MCF 10A (cell line): ENCODE results near the gene HSD11B1L. TPM values are rescaled to one million over a fixed set of nuclear protein-coding genes. Genes with fewer than 3 reads are reported as not detected.

Experiments
- BruUV-seq: library from RNA; stranded (reverse); fragments of 400-500 nt; replicated peaks from 2 replicates; lab custom pipeline; 2021; lab: Mats Ljungman, UMichigan
- CTCF ChIA-PET: fragments of 300-600 bp; sonication (Branson Sonifier 250); formaldehyde crosslinking; extraction: SDS; loops from one replicate; lab custom pipeline; 2021; ENCODE audit warnings: antibody characterized with exemption, inconsistent platforms; lab: Yijun Ruan, JAX
- POLR2A ChIA-PET: fragments of 300-600, 350-650 bp; sonication (Branson Sonifier 250); formaldehyde crosslinking; extraction: SDS; loops from one replicate; lab custom pipeline; 2020; ENCODE audit warnings: antibody characterized with exemption, inconsistent platforms; lab: Yijun Ruan, JAX
- DNase-seq: peaks from one replicate; pipeline ENCODE4 v3.0.0-alpha.2; 2018; ENCODE audit not compliant: unreplicated experiment
- H3K27ac Mint-ChIP-seq: one replicate; pipeline ENCODE4 v1.8.0; 2022; ENCODE audit warnings: mild to moderate bottlenecking, low read depth, mixed read lengths; ENCODE audit not compliant: unreplicated experiment
- H3K27me3 Mint-ChIP-seq: one replicate; pipeline ENCODE4 v1.8.0; 2022; ENCODE audit warnings: mixed read lengths; ENCODE audit not compliant: insufficient read depth, unreplicated experiment
- H3K36me3 Mint-ChIP-seq: one replicate; pipeline ENCODE4 v1.8.0; 2022; ENCODE audit warnings: mild to moderate bottlenecking, moderate library complexity, mixed read lengths; ENCODE audit not compliant: insufficient read depth, unreplicated experiment
- H3K4me1 Mint-ChIP-seq: one replicate; pipeline ENCODE4 v1.8.0; 2022; ENCODE audit warnings: mixed read lengths; ENCODE audit not compliant: insufficient read depth, unreplicated experiment
- H3K4me3 Mint-ChIP-seq: one replicate; pipeline ENCODE4 v1.8.0; 2022; ENCODE audit warnings: mild to moderate bottlenecking, moderate library complexity, mixed read lengths; ENCODE audit not compliant: unreplicated experiment
- H3K9me3 Mint-ChIP-seq: one replicate; pipeline ENCODE4 v1.8.0; 2022; ENCODE audit warnings: mixed read lengths; ENCODE audit not compliant: unreplicated experiment
- intact Hi-C: fragments of 100-400 bp; cut with micrococcal nuclease; formaldehyde crosslinking; loops from 2 replicates; pipeline ENCODE4 v1.14.1; 2022
- total RNA-seq: library from RNA; stranded (reverse); gene quantifications from 2 replicates; pipeline ENCODE4 v1.2.3, GENCODE V29; 2022
- TF ChIP-seq, protein P1 (sequence below): fragments of 200-600 bp; IDR thresholded peaks from one replicate; pipeline ENCODE4 v1.8.0; 2022; ENCODE audit warnings: antibody characterized with exemption, mild to moderate bottlenecking; ENCODE audit not compliant: unreplicated experiment

Gene HSD11B1L
- total RNA-seq, 1 experiment from 2014 or later: 5.5 TPM

DNA sequence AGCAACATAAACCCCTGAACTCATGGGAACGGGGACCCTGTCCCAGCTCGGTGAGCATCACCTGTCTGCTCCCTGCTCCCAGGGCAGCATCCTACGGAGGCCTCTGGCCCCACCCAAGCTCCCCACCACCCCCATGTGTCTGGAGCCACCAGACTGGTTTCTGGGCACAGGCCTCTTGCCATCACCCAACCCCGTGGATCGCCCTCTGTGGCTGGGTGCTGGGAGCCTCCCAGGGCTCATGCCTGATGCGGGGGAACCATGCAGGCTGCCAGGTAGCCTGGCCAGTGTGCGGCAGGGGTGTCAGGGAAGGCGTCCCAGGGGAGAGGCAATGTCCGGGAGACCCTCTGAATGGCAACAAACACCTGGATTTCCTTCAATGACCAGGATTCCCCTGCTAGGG, 3.2 kb upstream of the HSD11B1L start:
- intact Hi-C loops: no loop called here
- H3K36me3 Mint-ChIP-seq: no peaks in the 10 kb centered on the region

DNA sequence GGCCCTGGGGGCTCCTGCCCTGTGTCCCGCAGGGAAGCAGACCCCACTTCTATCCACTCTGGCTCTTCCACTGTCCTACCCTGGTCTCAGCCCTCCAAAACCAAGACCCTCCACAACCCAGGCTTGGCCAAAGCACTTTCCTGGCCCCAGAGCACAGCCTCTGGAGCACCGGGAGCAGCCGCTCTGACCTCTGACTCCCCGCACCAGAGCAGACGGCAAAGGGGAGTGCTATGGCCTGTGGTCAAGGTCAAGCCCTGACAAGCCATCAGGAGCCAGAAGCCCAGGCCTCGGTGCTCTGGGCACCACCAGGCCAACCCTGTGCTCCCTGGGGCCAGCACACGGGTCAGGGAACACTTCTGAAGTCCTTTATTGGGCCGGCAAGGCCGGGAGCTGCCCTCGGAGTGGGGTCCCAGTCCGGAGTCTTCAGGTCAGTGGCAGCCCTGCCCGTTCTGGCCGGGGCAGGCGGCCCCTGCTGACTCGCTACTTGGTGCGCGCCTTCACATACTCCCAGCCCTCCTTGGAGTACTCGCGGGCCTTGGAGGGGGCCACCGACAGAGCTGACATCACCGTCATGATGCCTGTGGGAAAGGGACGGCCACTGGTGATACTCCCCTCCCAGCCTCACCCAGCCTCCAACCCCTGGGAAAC, 2.6 kb upstream of the HSD11B1L start:
- TF ChIP-seq, protein P1, sequence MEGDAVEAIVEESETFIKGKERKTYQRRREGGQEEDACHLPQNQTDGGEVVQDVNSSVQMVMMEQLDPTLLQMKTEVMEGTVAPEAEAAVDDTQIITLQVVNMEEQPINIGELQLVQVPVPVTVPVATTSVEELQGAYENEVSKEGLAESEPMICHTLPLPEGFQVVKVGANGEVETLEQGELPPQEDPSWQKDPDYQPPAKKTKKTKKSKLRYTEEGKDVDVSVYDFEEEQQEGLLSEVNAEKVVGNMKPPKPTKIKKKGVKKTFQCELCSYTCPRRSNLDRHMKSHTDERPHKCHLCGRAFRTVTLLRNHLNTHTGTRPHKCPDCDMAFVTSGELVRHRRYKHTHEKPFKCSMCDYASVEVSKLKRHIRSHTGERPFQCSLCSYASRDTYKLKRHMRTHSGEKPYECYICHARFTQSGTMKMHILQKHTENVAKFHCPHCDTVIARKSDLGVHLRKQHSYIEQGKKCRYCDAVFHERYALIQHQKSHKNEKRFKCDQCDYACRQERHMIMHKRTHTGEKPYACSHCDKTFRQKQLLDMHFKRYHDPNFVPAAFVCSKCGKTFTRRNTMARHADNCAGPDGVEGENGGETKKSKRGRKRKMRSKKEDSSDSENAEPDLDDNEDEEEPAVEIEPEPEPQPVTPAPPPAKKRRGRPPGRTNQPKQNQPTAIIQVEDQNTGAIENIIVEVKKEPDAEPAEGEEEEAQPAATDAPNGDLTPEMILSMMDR: no peak
- no peaks in the 10 kb centered on the region for H3K9me3 Mint-ChIP-seq
- peaks cover 34% of the 10 kb centered on the region for H3K4me1 Mint-ChIP-seq
- no peak for DNase-seq
- H3K36me3 Mint-ChIP-seq: no peaks in the 10 kb centered on the region
- CTCF ChIA-PET: interaction anchor here (1.0 to 2.4 kb wide), 2 partner anchors 9 to 13 kb away, joined by 4 to 8 read pairs; no protein-coding TSS in a partner anchor
- no peak overlapping the region for H3K27ac Mint-ChIP-seq
- POLR2A ChIA-PET: interaction anchor here (0.5 to 2.1 kb wide), 4 partner anchors 12 to 1276 kb away, joined by 3 to 23 read pairs (median 5); partner anchors contain the start of genes CATSPERD, CHAF1A, LONP1 and RPL36
- no peaks in the 10 kb centered on the region for H3K27me3 Mint-ChIP-seq
- no peak overlapping the region for H3K4me3 Mint-ChIP-seq
- BruUV-seq: no TSS peak
- intact Hi-C loops: no loop called here

More for the DNA sequence above, 3.2 kb upstream of the HSD11B1L start:
- DNase-seq: no peak
- TF ChIP-seq, protein P1: no peak
- H3K27ac Mint-ChIP-seq: no peak overlapping the region
- ChIA-PET CTCF (interaction anchor here (1.0 to 2.4 kb wide), 2 partner anchors 10 to 12 kb away, joined by 4 to 8 read pairs; no protein-coding TSS in a partner anchor), POLR2A (no interaction called here)
- H3K9me3 Mint-ChIP-seq: no peaks in the 10 kb centered on the region
- BruUV-seq: no TSS peak
- H3K27me3 Mint-ChIP-seq: no peaks in the 10 kb centered on the region
- H3K4me1 Mint-ChIP-seq: peaks cover 30% of the 10 kb centered on the region
- H3K4me3 Mint-ChIP-seq: no peak overlapping the region

DNA sequence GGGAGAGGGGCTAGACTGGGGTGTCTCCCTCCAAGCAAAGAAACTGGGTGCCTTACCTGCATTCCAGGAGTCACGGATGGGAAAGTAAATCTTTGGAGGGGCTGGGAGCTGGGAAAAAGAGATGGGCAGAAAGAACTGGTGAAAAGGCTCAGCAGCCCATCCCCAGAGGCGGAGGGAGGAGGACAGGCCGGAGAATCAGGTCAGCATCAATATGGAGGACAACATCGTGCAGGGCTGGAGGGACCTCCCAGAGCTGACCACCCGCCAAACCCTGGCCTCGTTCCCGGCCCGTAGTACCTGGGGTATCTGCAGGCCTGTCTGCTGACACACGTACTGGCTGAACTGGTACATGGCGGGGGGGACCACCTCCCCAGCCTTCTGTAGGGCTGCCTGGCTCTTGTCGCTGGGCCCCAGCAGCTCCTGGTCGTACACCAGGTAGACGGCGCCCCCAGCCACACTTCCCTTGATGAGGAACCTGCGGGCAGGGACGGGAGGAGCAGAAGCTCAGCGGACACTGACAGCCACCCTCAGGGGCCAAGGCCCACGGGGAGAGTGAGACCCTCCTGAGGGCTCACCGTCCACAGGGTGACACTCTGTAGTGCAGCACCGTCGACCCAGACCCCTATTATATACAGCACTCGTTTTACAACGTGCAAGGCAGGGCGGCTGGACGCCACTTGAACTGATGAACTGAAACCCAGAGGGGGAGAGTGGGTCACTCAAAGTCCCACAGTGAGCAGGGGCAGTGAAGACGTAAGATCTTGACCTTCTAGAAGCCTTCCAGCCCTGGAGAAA, 1.3 kb upstream of the HSD11B1L start:
- H3K36me3 Mint-ChIP-seq: no peaks in the 10 kb centered on the region
- H3K4me3 Mint-ChIP-seq: peak overlapping the region; percentile 76
- intact Hi-C loops: loop anchor here (1.0 kb wide), 1 partner anchor 11 kb away; the partner anchor contains the start of gene RPL36
- TF ChIP-seq, protein P1: no peak
- H3K27me3 Mint-ChIP-seq: no peaks in the 10 kb centered on the region
- POLR2A ChIA-PET: interaction anchor here (0.6 to 2.1 kb wide), 8 partner anchors 9 to 1277 kb away, joined by 3 to 23 read pairs (median 4); partner anchors contain the start of genes CATSPERD, CHAF1A, LONP1 and RPL36
- H3K27ac Mint-ChIP-seq: peak overlapping the region; percentile 98
- no peaks in the 10 kb centered on the region for H3K9me3 Mint-ChIP-seq
- H3K4me1 Mint-ChIP-seq: peaks cover 36% of the 10 kb centered on the region
- BruUV-seq: no TSS peak
- CTCF ChIA-PET: interaction anchor here (0.7 kb wide), 1 partner anchor 25 kb away, joined by 7 read pairs; no protein-coding TSS in a partner anchor
- DNase-seq: no peak

DNA sequence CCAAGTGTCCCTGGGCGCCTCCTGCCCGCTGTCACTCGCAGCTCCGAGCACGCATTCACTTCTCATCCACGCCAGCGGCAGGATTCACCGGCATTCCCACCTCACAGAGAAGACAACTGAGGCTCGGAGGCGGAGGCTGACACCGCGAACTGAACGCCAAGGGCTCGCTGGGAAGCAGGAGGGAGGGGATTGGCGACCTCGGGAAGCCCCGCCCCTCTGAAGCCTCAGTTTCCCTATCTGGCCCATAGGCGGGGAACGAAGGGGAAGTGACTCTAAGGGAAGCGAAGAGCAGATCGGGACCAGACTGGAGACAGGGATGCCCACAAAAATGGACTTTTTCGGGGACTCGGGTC, 767 bp upstream of the HSD11B1L start:
- ChIA-PET CTCF (no interaction called here), POLR2A (interaction anchor here (0.6 to 2.1 kb wide), 6 partner anchors 9 to 205 kb away, joined by 3 to 23 read pairs (median 4); partner anchors contain the start of genes RPL36, SAFB and SAFB2)
- Mint-ChIP-seq H3K27me3 (no peaks in the 10 kb centered on the region), H3K36me3 (no peaks in the 10 kb centered on the region), H3K4me3 (peak overlapping the region; percentile 76), H3K27ac (peak overlapping the region; percentile 98), H3K4me1 (peaks cover 31% of the 10 kb centered on the region), H3K9me3 (no peaks in the 10 kb centered on the region)
- BruUV-seq: TSS peak; percentile 61
- intact Hi-C loops: loop anchor here (1.0 kb wide), 1 partner anchor 10 kb away; the partner anchor contains the start of gene RPL36
- DNase-seq: peak; percentile 36
- TF ChIP-seq, protein P1: no peak
